Endothelial cell (in vitro differentiated cells): Measurements from ENCODE around the gene EPHA4. TPM values are rescaled to one million over a fixed set of nuclear protein-coding genes. Genes with fewer than 3 reads are reported as not detected.
A peak's percentile ranks its signal among the peaks of the same experiment; 100 is the strongest.

Experiments
- DNase-seq: peaks from one replicate; pipeline ENCODE4 v3.0.0; 2021; ENCODE audit warnings: low spot score
- H3K27ac Mint-ChIP-seq: one replicate; pipeline ENCODE4 v1.8.0; 2021; ENCODE audit warnings: mixed read lengths, inconsistent platforms; ENCODE audit not compliant: unreplicated experiment
- H3K27me3 Mint-ChIP-seq: one replicate; pipeline ENCODE4 v1.8.0; 2021; ENCODE audit warnings: mild to moderate bottlenecking, moderate library complexity, mixed read lengths, inconsistent platforms; ENCODE audit not compliant: unreplicated experiment
- H3K36me3 Mint-ChIP-seq: one replicate; pipeline ENCODE4 v1.8.0; 2021; ENCODE audit warnings: mild to moderate bottlenecking, low read depth, mixed read lengths, inconsistent platforms; ENCODE audit not compliant: unreplicated experiment
- H3K4me1 Mint-ChIP-seq: one replicate; pipeline ENCODE4 v1.8.0; 2021; ENCODE audit warnings: mild to moderate bottlenecking, mixed read lengths, inconsistent platforms; ENCODE audit not compliant: unreplicated experiment
- H3K4me3 Mint-ChIP-seq: one replicate; pipeline ENCODE4 v1.8.0; 2021; ENCODE audit warnings: mild to moderate bottlenecking, mixed read lengths, inconsistent platforms; ENCODE audit not compliant: unreplicated experiment
- H3K9me3 Mint-ChIP-seq: one replicate; pipeline ENCODE4 v1.8.0; 2021; ENCODE audit warnings: mixed read lengths, inconsistent platforms; ENCODE audit not compliant: unreplicated experiment
- total RNA-seq: library from RNA; stranded (reverse); fragmentation: NEBNext Ultra II Directional; extraction: Animal tissue kit (Norgen Biotek cat#: 25700); gene quantifications from one replicate; pipeline ENCODE4 v1.2.1, GENCODE V29; 2021; ENCODE audit not compliant: unreplicated experiment
- TF ChIP-seq, protein P1 (sequence below): fragments of 200-600 bp; sonication (generic); IDR thresholded peaks from one replicate; pipeline ENCODE4 v1.5.0; 2021; ENCODE audit warnings: antibody characterized with exemption; ENCODE audit not compliant: unreplicated experiment

Gene EPHA4
- total RNA-seq, 1 donor from 2014 or later: 62.0 TPM

- TF ChIP-seq, protein P1, sequence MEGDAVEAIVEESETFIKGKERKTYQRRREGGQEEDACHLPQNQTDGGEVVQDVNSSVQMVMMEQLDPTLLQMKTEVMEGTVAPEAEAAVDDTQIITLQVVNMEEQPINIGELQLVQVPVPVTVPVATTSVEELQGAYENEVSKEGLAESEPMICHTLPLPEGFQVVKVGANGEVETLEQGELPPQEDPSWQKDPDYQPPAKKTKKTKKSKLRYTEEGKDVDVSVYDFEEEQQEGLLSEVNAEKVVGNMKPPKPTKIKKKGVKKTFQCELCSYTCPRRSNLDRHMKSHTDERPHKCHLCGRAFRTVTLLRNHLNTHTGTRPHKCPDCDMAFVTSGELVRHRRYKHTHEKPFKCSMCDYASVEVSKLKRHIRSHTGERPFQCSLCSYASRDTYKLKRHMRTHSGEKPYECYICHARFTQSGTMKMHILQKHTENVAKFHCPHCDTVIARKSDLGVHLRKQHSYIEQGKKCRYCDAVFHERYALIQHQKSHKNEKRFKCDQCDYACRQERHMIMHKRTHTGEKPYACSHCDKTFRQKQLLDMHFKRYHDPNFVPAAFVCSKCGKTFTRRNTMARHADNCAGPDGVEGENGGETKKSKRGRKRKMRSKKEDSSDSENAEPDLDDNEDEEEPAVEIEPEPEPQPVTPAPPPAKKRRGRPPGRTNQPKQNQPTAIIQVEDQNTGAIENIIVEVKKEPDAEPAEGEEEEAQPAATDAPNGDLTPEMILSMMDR: no peak
- no peaks in the 10 kb centered on the region for H3K36me3 Mint-ChIP-seq
- H3K9me3 Mint-ChIP-seq: no peaks in the 10 kb centered on the region
- no peaks in the 10 kb centered on the region for H3K27me3 Mint-ChIP-seq
- no peaks in the 10 kb centered on the region for H3K4me1 Mint-ChIP-seq
- no peak for DNase-seq
- no peak overlapping the region for H3K4me3 Mint-ChIP-seq
- no peak overlapping the region for H3K27ac Mint-ChIP-seq
Measured at GRCh38 chr2:221590861-221591365, 18.8 kb upstream of the EPHA4 start.

DNA sequence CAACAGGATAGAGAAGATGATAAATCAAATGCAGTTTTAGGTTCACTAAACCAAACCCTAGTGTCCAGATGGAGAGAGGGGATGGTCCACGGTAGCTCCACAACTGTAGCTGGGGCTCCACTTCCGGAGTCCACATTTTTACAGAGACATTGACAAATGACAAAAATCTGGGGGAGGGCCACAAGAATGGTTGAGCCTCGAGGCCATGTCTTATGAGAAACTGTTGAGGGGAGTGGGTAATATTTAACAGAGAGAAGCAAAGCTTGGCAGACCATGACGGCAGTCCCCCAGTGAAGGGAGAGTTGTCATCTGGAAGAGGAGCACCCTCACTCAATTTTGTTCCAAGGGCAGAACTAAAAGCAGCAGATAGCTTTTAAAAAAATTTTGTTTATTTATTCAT is 17.6 kb upstream of the EPHA4 start:
- peaks cover under 1% of the 10 kb centered on the region for H3K27me3 Mint-ChIP-seq
- no peak overlapping the region for H3K4me3 Mint-ChIP-seq
- no peak overlapping the region for H3K27ac Mint-ChIP-seq
- H3K4me1 Mint-ChIP-seq: no peaks in the 10 kb centered on the region
- DNase-seq: no peak
- no peaks in the 10 kb centered on the region for H3K36me3 Mint-ChIP-seq
- TF ChIP-seq, protein P1: no peak
- no peaks in the 10 kb centered on the region for H3K9me3 Mint-ChIP-seq

- Mint-ChIP-seq H3K36me3 (no peaks in the 10 kb centered on the region), H3K27me3 (peaks cover 1% of the 10 kb centered on the region), H3K9me3 (no peaks in the 10 kb centered on the region), H3K27ac (no peak overlapping the region), H3K4me3 (no peak overlapping the region), H3K4me1 (peaks cover 7% of the 10 kb centered on the region)
- TF ChIP-seq, protein P1: no peak
- no peak for DNase-seq
Measured at GRCh38 chr2:221588306-221588985, 16.3 kb upstream of the EPHA4 start.

DNA sequence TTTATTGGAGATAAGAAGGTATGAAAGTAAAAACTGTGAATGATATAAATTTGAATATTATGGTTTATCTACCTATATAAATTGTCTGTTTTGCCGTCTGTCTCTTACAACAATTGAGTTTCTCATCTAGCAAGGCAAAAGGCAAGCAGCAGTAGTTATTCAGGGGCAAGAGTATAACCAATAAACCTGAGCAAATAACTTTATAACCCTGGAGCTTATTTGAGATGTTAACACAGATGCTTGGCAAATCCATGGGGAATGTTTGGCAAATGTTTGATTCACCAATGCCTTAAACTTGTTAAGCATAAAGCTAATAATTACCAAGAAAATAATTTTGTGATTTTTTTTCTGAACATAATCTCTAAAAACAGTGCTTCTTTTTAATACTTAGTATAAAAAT is 9.9 kb upstream of the EPHA4 start:
- H3K9me3 Mint-ChIP-seq: no peaks in the 10 kb centered on the region
- H3K4me3 Mint-ChIP-seq: no peak overlapping the region
- peaks cover 9% of the 10 kb centered on the region for H3K4me1 Mint-ChIP-seq
- H3K27ac Mint-ChIP-seq: no peak overlapping the region
- H3K27me3 Mint-ChIP-seq: peaks cover 1% of the 10 kb centered on the region
- no peaks in the 10 kb centered on the region for H3K36me3 Mint-ChIP-seq
- TF ChIP-seq, protein P1: no peak
- DNase-seq: no peak

- H3K27me3 Mint-ChIP-seq: peaks cover 6% of the 10 kb centered on the region
- no peak overlapping the region for H3K27ac Mint-ChIP-seq
- H3K4me3 Mint-ChIP-seq: peak overlapping the region; percentile 94
- DNase-seq: no peak
- TF ChIP-seq, protein P1: no peak
- H3K9me3 Mint-ChIP-seq: no peaks in the 10 kb centered on the region
- peaks cover 20% of the 10 kb centered on the region for H3K4me1 Mint-ChIP-seq
- H3K36me3 Mint-ChIP-seq: peaks cover 7% of the 10 kb centered on the region
Measured at GRCh38 chr2:221574231-221574570, 2.1 kb upstream of the EPHA4 start.
